Neural cell (in vitro differentiated cells): ENCODE results near the gene COX8A. TPM values are rescaled to one million over a fixed set of nuclear protein-coding genes. Genes with fewer than 3 reads are reported as not detected.

ENCODE experiments used
- H2AFZ ChIP-seq: fragments of 200-600, 300-800 bp; sonication (generic), shearing (Covaris generic); 2 replicates; pipeline ENCODE4 v1.6.0; 2014; ENCODE audit warnings: low read depth, mild to moderate bottlenecking, antibody characterized with exemption, low read length, moderate library complexity
- H3F3A ChIP-seq: fragments of 200-600 bp; shearing (Covaris generic); 2 replicates; pipeline ENCODE4 v1.6.1; 2016; ENCODE audit warnings: mild to moderate bottlenecking, moderate library complexity, mixed read lengths, antibody characterized with exemption, low read length; ENCODE audit not compliant: insufficient read depth, poor library complexity, severe bottlenecking
- H3K27ac ChIP-seq: fragments of 200-600, 300-800 bp; sonication (generic), shearing (Covaris generic); 2 replicates; pipeline ENCODE4 v1.5.1; 2014; ENCODE audit warnings: mild to moderate bottlenecking, low read length, moderate library complexity
- H3K27me3 ChIP-seq: fragments of 300-800, 200-600 bp; sonication (generic), shearing (Covaris generic); 2 replicates; pipeline ENCODE4 v1.6.0; 2014; ENCODE audit warnings: mild to moderate bottlenecking, low read depth, low read length, moderate library complexity; ENCODE audit not compliant: insufficient read depth
- H3K36me3 ChIP-seq: fragments of 300-800, 200-600 bp; sonication (generic), shearing (Covaris generic); 2 replicates; pipeline ENCODE4 v1.5.1; 2014; ENCODE audit warnings: mild to moderate bottlenecking, antibody characterized with exemption, low read length, moderate library complexity; ENCODE audit not compliant: insufficient read depth
- H3K4me2 ChIP-seq: fragments of 300-800, 200-600 bp; sonication (generic), shearing (Covaris generic); 2 replicates; pipeline ENCODE4 v1.6.0; 2014; ENCODE audit warnings: mild to moderate bottlenecking, low read length
- H3K4me3 ChIP-seq: fragments of 300-800, 200-600 bp; sonication (generic), shearing (Covaris generic); 2 replicates; pipeline ENCODE4 v1.5.1; 2014; ENCODE audit warnings: mild to moderate bottlenecking, low read length, moderate library complexity
- H3K79me2 ChIP-seq: fragments of 200-600 bp; shearing (Covaris generic); replicated peaks from 2 replicates; pipeline ENCODE4 v1.6.0; 2014; ENCODE audit warnings: mild to moderate bottlenecking, low read length, moderate library complexity; ENCODE audit not compliant: insufficient read depth
- H3K9ac ChIP-seq: fragments of 300-800, 200-600 bp; sonication (generic), shearing (Covaris generic); 2 replicates; pipeline ENCODE4 v1.6.1; 2016; ENCODE audit warnings: mild to moderate bottlenecking, low read length, mixed read lengths
- H3K9me2 ChIP-seq: fragments of 200-600 bp; shearing (Covaris generic); 2 replicates; pipeline ENCODE4 v1.6.1; 2016; ENCODE audit warnings: mild to moderate bottlenecking, low read length, mixed read lengths; ENCODE audit not compliant: insufficient read depth
- H3K9me3 ChIP-seq: fragments of 200-600, 300-800 bp; sonication (generic), shearing (Covaris generic); 2 replicates; pipeline ENCODE4 v1.6.1; 2016; ENCODE audit warnings: mild to moderate bottlenecking, mixed run types, low read length, moderate library complexity, mixed read lengths
- H4K20me1 ChIP-seq: fragments of 200-600 bp; shearing (Covaris generic); 2 replicates; pipeline ENCODE4 v1.6.1; 2016; ENCODE audit warnings: mild to moderate bottlenecking, mixed run types; ENCODE audit not compliant: insufficient read depth
- CTCF ChIP-seq: fragments of 450-650 bp; IDR thresholded peaks from 2 replicates; pipeline ENCODE4 v1.5.1; 2014; ENCODE audit warnings: antibody characterized with exemption, mild to moderate bottlenecking, moderate library complexity; ENCODE audit not compliant: poor library complexity, severe bottlenecking
- EP300 ChIP-seq: fragments of 450-650 bp; conservative IDR thresholded peaks from 2 replicates; pipeline ENCODE4 v1.6.1; 2014; ENCODE audit warnings: antibody characterized with exemption, mild to moderate bottlenecking, moderate library complexity; ENCODE audit not compliant: poor library complexity, severe bottlenecking
- EZH2 ChIP-seq: fragments of 200-600, 300-800 bp; shearing (Covaris generic), sonication (generic); IDR thresholded peaks from 2 replicates; pipeline ENCODE4 v1.6.1; 2014; ENCODE audit warnings: antibody characterized with exemption, low read length, borderline replicate concordance, mild to moderate bottlenecking; ENCODE audit not compliant: insufficient read depth, poor library complexity, severe bottlenecking
- MXI1 ChIP-seq: fragments of 450-650 bp; conservative IDR thresholded peaks from 2 replicates; pipeline ENCODE4 v1.6.1; 2014; ENCODE audit warnings: antibody characterized with exemption, mild to moderate bottlenecking; ENCODE audit not compliant: poor library complexity, severe bottlenecking
- POLR2AphosphoS5 ChIP-seq: IDR thresholded peaks from 2 replicates; pipeline ENCODE4 v1.6.1; 2012
- RAD21 ChIP-seq: fragments of 450-650 bp; conservative IDR thresholded peaks from 2 replicates; pipeline ENCODE4 v1.6.1; 2014; ENCODE audit warnings: antibody characterized with exemption, mild to moderate bottlenecking, moderate library complexity
- REST ChIP-seq: IDR thresholded peaks from 2 replicates; pipeline ENCODE4 v1.6.1; 2012; ENCODE audit warnings: borderline replicate concordance
- SMC3 ChIP-seq: fragments of 450-650 bp; conservative IDR thresholded peaks from 2 replicates; pipeline ENCODE4 v1.6.1; 2014; ENCODE audit warnings: antibody characterized with exemption, mild to moderate bottlenecking, moderate library complexity; ENCODE audit not compliant: poor library complexity
- TAF1 ChIP-seq: IDR thresholded peaks from 2 replicates; pipeline ENCODE4 v1.6.1; 2012; ENCODE audit warnings: low read depth
- polyA plus RNA-seq: library from polyadenylated mRNA; depleted of rRNA; stranded (reverse); fragments of >200 nt; gene quantifications from 2 replicates; pipeline ENCODE4 v1.2.3, GENCODE V29; 2014

The COX8A gene
- polyA plus RNA-seq, 1 donor from 2014 or later: 863 TPM

GRCh38 chr11:63993993-63994392 is 19.6 kb downstream of the COX8A start:
- no peaks in the 10 kb centered on the region for H3K9me2 ChIP-seq
- H3K9me3 ChIP-seq: no peaks in the 10 kb centered on the region
- H3K36me3 ChIP-seq: no peaks in the 10 kb centered on the region
- H3K79me2 ChIP-seq: peaks cover 8% of the 10 kb centered on the region
- no peaks in the 10 kb centered on the region for H3F3A ChIP-seq
- no peak overlapping the region for H3K9ac ChIP-seq
- H3K27me3 ChIP-seq: no peaks in the 10 kb centered on the region
- no peak overlapping the region for H3K4me2 ChIP-seq
- no peak overlapping the region for H3K27ac ChIP-seq
- no peak overlapping the region for H2AFZ ChIP-seq
- H4K20me1 ChIP-seq: no peaks in the 10 kb centered on the region
- H3K4me3 ChIP-seq: no peak overlapping the region
- TF ChIP-seq CTCF: no peak
- TF ChIP-seq POLR2AphosphoS5: no peak
- no peak for TF ChIP-seq SMC3
- no peak for TF ChIP-seq REST
- no peak for TF ChIP-seq MXI1

GRCh38 chr11:63996512-63996911 is 22.1 kb downstream of the COX8A start:
- Histone ChIP-seq H3K9ac (no peak overlapping the region), H3K9me3 (no peaks in the 10 kb centered on the region), H3K4me3 (no peak overlapping the region), H3F3A (no peaks in the 10 kb centered on the region), H3K9me2 (no peaks in the 10 kb centered on the region), H4K20me1 (no peaks in the 10 kb centered on the region), H3K79me2 (peaks cover 1% of the 10 kb centered on the region), H3K4me2 (no peak overlapping the region), H3K27me3 (no peaks in the 10 kb centered on the region), H3K36me3 (no peaks in the 10 kb centered on the region), H2AFZ (no peak overlapping the region), H3K27ac (no peak overlapping the region)
- TF ChIP-seq EZH2 (no peak), EP300 (no peak), RAD21 (no peak), TAF1 (no peak), REST (no peak), POLR2AphosphoS5 (no peak), CTCF (no peak), MXI1 (no peak), SMC3 (no peak)
